ENCODE measurements around the gene PSG7.
"Not testable (repeated sequence)": the region's sequence is repeated elsewhere in the genome, so short reads cannot be mapped to it uniquely, and the experiment has no call there.

- not testable (repeated sequence) for TF ChIP-seq CTCF, POLR2A (IDR thresholded peaks at IDR 0.05)
Measured at GRCh38 chr19:42897729-42898128, 39.3 kb downstream of the PSG7 start.
